ENCODE results near the gene NTNG1.

GRCh38 chr1:107514841-107515240, 374.0 kb downstream of the NTNG1 start:
- TF ChIP-seq EZH2 (optimal IDR thresholded peaks at IDR 0.05; ENCODE audit: low read depth, low read length) = no peak
- TF ChIP-seq CTCF (IDR thresholded peaks at IDR 0.05; ENCODE audit: low read length) = no peak
- TF ChIP-seq EZH2phosphoT487 (IDR thresholded peaks at IDR 0.05; ENCODE audit: low read length) = no peak

All from MM.1S (cell line).